Activated T-cell treated with anti-CD3 and anti-CD28 coated beads, Interleukin-2, amount 50 U/mL, for 24 hours (primary cell): ENCODE measurements around the gene SFMBT1.

Experiments used
- DNase-seq: peaks from one replicate; pipeline ENCODE4 v3.0.0-alpha.2; 2020
- H3K27ac Mint-ChIP-seq: 2 replicates; pipeline ENCODE4 v1.8.0; 2020; ENCODE audit warnings: mild to moderate bottlenecking, mixed read lengths
- H3K27me3 Mint-ChIP-seq: 2 replicates; pipeline ENCODE4 v1.8.0; 2020; ENCODE audit warnings: mixed read lengths
- H3K36me3 Mint-ChIP-seq: 2 replicates; pipeline ENCODE4 v1.8.0; 2020; ENCODE audit warnings: low read depth, mixed read lengths
- H3K4me1 Mint-ChIP-seq: 2 replicates; pipeline ENCODE4 v1.8.0; 2020; ENCODE audit warnings: low read depth, mixed read lengths
- H3K4me3 Mint-ChIP-seq: 2 replicates; pipeline ENCODE4 v1.8.0; 2020; ENCODE audit warnings: mild to moderate bottlenecking, moderate library complexity, mixed read lengths
- H3K9me3 Mint-ChIP-seq: 2 replicates; pipeline ENCODE4 v1.8.0; 2020; ENCODE audit warnings: mixed read lengths

SFMBT1 gene

GRCh38 chr3:52873433-52874159 is 172.3 kb downstream of the SFMBT1 start:
- no peaks in the 10 kb centered on the region for H3K27me3 Mint-ChIP-seq
- H3K9me3 Mint-ChIP-seq, result no peaks in the 10 kb centered on the region
- H3K36me3 Mint-ChIP-seq, result no peaks in the 10 kb centered on the region
- H3K4me3 Mint-ChIP-seq, result no peak overlapping the region
- DNase-seq, result no peak
- H3K27ac Mint-ChIP-seq, result peak overlapping the region; percentile 34
- H3K4me1 Mint-ChIP-seq, result peaks cover 50% of the 10 kb centered on the region

- Mint-ChIP-seq H3K36me3 (peaks cover 3% of the 10 kb centered on the region), H3K27me3 (no peaks in the 10 kb centered on the region), H3K9me3 (no peaks in the 10 kb centered on the region), H3K4me3 (no peak overlapping the region), H3K4me1 (peaks cover 50% of the 10 kb centered on the region), H3K27ac (peak overlapping the region; percentile 13)
- no peak for DNase-seq
These were observed 173.6 kb downstream of the SFMBT1 start for GRCh38 chr3:52872245-52872644.

- Mint-ChIP-seq H3K4me3 (no peak overlapping the region), H3K27ac (peak overlapping the region; percentile 13), H3K4me1 (peaks cover 47% of the 10 kb centered on the region), H3K36me3 (peaks cover 3% of the 10 kb centered on the region), H3K9me3 (no peaks in the 10 kb centered on the region), H3K27me3 (no peaks in the 10 kb centered on the region)
- no peak for DNase-seq
These were observed 174.1 kb downstream of the SFMBT1 start for GRCh38 chr3:52871761-52872160.

- Mint-ChIP-seq H3K9me3 (peaks cover 9% of the 10 kb centered on the region), H3K4me1 (peaks cover 37% of the 10 kb centered on the region), H3K36me3 (peaks cover 13% of the 10 kb centered on the region), H3K4me3 (no peak overlapping the region), H3K27me3 (no peaks in the 10 kb centered on the region), H3K27ac (no peak overlapping the region)
- DNase-seq, result no peak
These were observed 175.4 kb downstream of the SFMBT1 start for GRCh38 chr3:52870471-52870870.

- no peaks in the 10 kb centered on the region for H3K27me3 Mint-ChIP-seq
- H3K4me1 Mint-ChIP-seq, result peaks cover 10% of the 10 kb centered on the region
- H3K27ac Mint-ChIP-seq, result no peak overlapping the region
- no peak for DNase-seq
- H3K36me3 Mint-ChIP-seq, result peaks cover 26% of the 10 kb centered on the region
- no peak overlapping the region for H3K4me3 Mint-ChIP-seq
- peaks cover 15% of the 10 kb centered on the region for H3K9me3 Mint-ChIP-seq
These were observed 179.4 kb downstream of the SFMBT1 start for GRCh38 chr3:52866427-52866826.

- no peaks in the 10 kb centered on the region for H3K27me3 Mint-ChIP-seq
- H3K4me1 Mint-ChIP-seq, result peaks cover 7% of the 10 kb centered on the region
- H3K9me3 Mint-ChIP-seq, result peaks cover 15% of the 10 kb centered on the region
- no peak overlapping the region for H3K27ac Mint-ChIP-seq
- H3K36me3 Mint-ChIP-seq, result peaks cover 26% of the 10 kb centered on the region
- no peak overlapping the region for H3K4me3 Mint-ChIP-seq
- DNase-seq, result no peak
These were observed 179.9 kb downstream of the SFMBT1 start for GRCh38 chr3:52865994-52866393.

- no peaks in the 10 kb centered on the region for H3K27me3 Mint-ChIP-seq
- no peak for DNase-seq
- H3K9me3 Mint-ChIP-seq, result peaks cover 5% of the 10 kb centered on the region
- no peaks in the 10 kb centered on the region for H3K4me1 Mint-ChIP-seq
- H3K27ac Mint-ChIP-seq, result no peak overlapping the region
- H3K4me3 Mint-ChIP-seq, result no peak overlapping the region
- peaks cover 13% of the 10 kb centered on the region for H3K36me3 Mint-ChIP-seq
These were observed 185.5 kb downstream of the SFMBT1 start for GRCh38 chr3:52860424-52860768.

GRCh38 chr3:52859686-52860423 is 186.0 kb downstream of the SFMBT1 start:
- no peak overlapping the region for H3K27ac Mint-ChIP-seq
- H3K4me3 Mint-ChIP-seq, result no peak overlapping the region
- H3K27me3 Mint-ChIP-seq, result no peaks in the 10 kb centered on the region
- peaks cover 9% of the 10 kb centered on the region for H3K36me3 Mint-ChIP-seq
- no peaks in the 10 kb centered on the region for H3K4me1 Mint-ChIP-seq
- no peak for DNase-seq
- peaks cover 2% of the 10 kb centered on the region for H3K9me3 Mint-ChIP-seq

GRCh38 chr3:52857864-52858263 is 188.0 kb downstream of the SFMBT1 start:
- DNase-seq, result no peak
- Mint-ChIP-seq H3K4me1 (no peaks in the 10 kb centered on the region), H3K27ac (no peak overlapping the region), H3K4me3 (no peak overlapping the region), H3K36me3 (peaks cover 6% of the 10 kb centered on the region), H3K9me3 (no peaks in the 10 kb centered on the region), H3K27me3 (no peaks in the 10 kb centered on the region)

- Mint-ChIP-seq H3K36me3 (peaks cover 12% of the 10 kb centered on the region), H3K4me3 (no peak overlapping the region), H3K27ac (no peak overlapping the region), H3K9me3 (no peaks in the 10 kb centered on the region), H3K27me3 (no peaks in the 10 kb centered on the region), H3K4me1 (no peaks in the 10 kb centered on the region)
- no peak for DNase-seq
These were observed 188.7 kb downstream of the SFMBT1 start for GRCh38 chr3:52857133-52857532.

- no peak overlapping the region for H3K27ac Mint-ChIP-seq
- no peaks in the 10 kb centered on the region for H3K27me3 Mint-ChIP-seq
- H3K36me3 Mint-ChIP-seq, result peaks cover 17% of the 10 kb centered on the region
- no peaks in the 10 kb centered on the region for H3K4me1 Mint-ChIP-seq
- no peaks in the 10 kb centered on the region for H3K9me3 Mint-ChIP-seq
- no peak overlapping the region for H3K4me3 Mint-ChIP-seq
- no peak for DNase-seq
These were observed 189.2 kb downstream of the SFMBT1 start for GRCh38 chr3:52856666-52857065.

GRCh38 chr3:52854013-52854412 is 191.9 kb downstream of the SFMBT1 start:
- Mint-ChIP-seq H3K27me3 (no peaks in the 10 kb centered on the region), H3K4me3 (no peak overlapping the region), H3K4me1 (no peaks in the 10 kb centered on the region), H3K9me3 (no peaks in the 10 kb centered on the region), H3K27ac (no peak overlapping the region), H3K36me3 (peaks cover 40% of the 10 kb centered on the region)
- DNase-seq, result no peak
